ENCODE results near the gene RNF151. TPM values are rescaled to one million over a fixed set of nuclear protein-coding genes. Genes with fewer than 3 reads are reported as not detected.

The RNF151 gene
- total RNA-seq, 1 donor from 2014 or later: not detected

GRCh38 chr16:2007081-2007836 lies 40.6 kb downstream of the RNF151 start:
- H3K4me3 ChIP-seq (ENCODE audit: insufficient read depth, low read depth, low read length): peak overlapping the region; percentile 88

GRCh38 chr16:2008009-2008526 lies 41.4 kb downstream of the RNF151 start:
- Histone ChIP-seq H3K9me3 (ENCODE audit: insufficient read depth, low read depth, low read length) (no peaks in the 10 kb centered on the region), H3K4me2 (ENCODE audit: low read length) (peak overlapping the region; percentile 100), H3K9ac (ENCODE audit: low read length) (peak overlapping the region; percentile 94), H4K20me1 (ENCODE audit: insufficient read depth, low read length) (peaks cover 61% of the 10 kb centered on the region), H3K4me3 (ENCODE audit: insufficient read depth, low read depth, low read length) (peak overlapping the region; percentile 88), H3K4me1 (ENCODE audit: insufficient read depth, low read length) (peaks cover 41% of the 10 kb centered on the region), H2AFZ (ENCODE audit: low read depth, low read length) (no peak overlapping the region), H3K79me2 (ENCODE audit: insufficient read depth, low read length) (peaks cover 74% of the 10 kb centered on the region), H3K27me3 (ENCODE audit: insufficient read depth, low read length) (no peaks in the 10 kb centered on the region), H3K36me3 (ENCODE audit: insufficient read depth, low read length) (no peaks in the 10 kb centered on the region), H3K27ac (ENCODE audit: low read depth, low read length) (peak overlapping the region; percentile 33)
- peaks cover 18% of the 10 kb centered on the region for H3K4me1 Mint-ChIP-seq (ENCODE audit: low read depth, unreplicated experiment)
- H3K27me3 Mint-ChIP-seq (ENCODE audit: low read depth, unreplicated experiment): no peaks in the 10 kb centered on the region
- peaks cover 2% of the 10 kb centered on the region for H3K36me3 Mint-ChIP-seq (ENCODE audit: low read depth, unreplicated experiment)
- no peaks in the 10 kb centered on the region for H3K9me3 Mint-ChIP-seq (ENCODE audit: unreplicated experiment)
- DNase-seq (ENCODE audit: low read depth) (peak; percentile 57), FAIRE-seq (no peak)
- TF ChIP-seq CTCF (IDR thresholded peaks at IDR 0.05; ENCODE audit: insufficient read depth, low read depth, low read length) (no peak), EZH2 (IDR thresholded peaks at IDR 0.05; ENCODE audit: insufficient read depth, low read length) (no peak)
- peak overlapping the region; percentile 74 for H3K27ac Mint-ChIP-seq (ENCODE audit: unreplicated experiment)
- peak overlapping the region; percentile 90 for H3K4me3 Mint-ChIP-seq (ENCODE audit: unreplicated experiment)

More at GRCh38 chr16:2007081-2007836, 40.6 kb downstream of the RNF151 start:
- H3K27ac ChIP-seq (ENCODE audit: low read depth, low read length): no peak overlapping the region
- H3K9ac ChIP-seq (ENCODE audit: low read length): peak overlapping the region; percentile 94
- Mint-ChIP-seq H3K36me3 (ENCODE audit: low read depth, unreplicated experiment) (peaks cover 2% of the 10 kb centered on the region), H3K4me1 (ENCODE audit: low read depth, unreplicated experiment) (peaks cover 18% of the 10 kb centered on the region), H3K9me3 (ENCODE audit: unreplicated experiment) (no peaks in the 10 kb centered on the region), H3K27ac (ENCODE audit: unreplicated experiment) (no peak overlapping the region), H3K27me3 (ENCODE audit: low read depth, unreplicated experiment) (no peaks in the 10 kb centered on the region), H3K4me3 (ENCODE audit: unreplicated experiment) (peak overlapping the region; percentile 90)
- peak overlapping the region; percentile 100 for H3K4me2 ChIP-seq (ENCODE audit: low read length)
- no peak for DNase-seq (ENCODE audit: low read depth)
- peaks cover 67% of the 10 kb centered on the region for H4K20me1 ChIP-seq (ENCODE audit: insufficient read depth, low read length)
- peaks cover 82% of the 10 kb centered on the region for H3K79me2 ChIP-seq (ENCODE audit: insufficient read depth, low read length)
- H3K4me1 ChIP-seq (ENCODE audit: insufficient read depth, low read length): peaks cover 41% of the 10 kb centered on the region
- no peaks in the 10 kb centered on the region for H3K27me3 ChIP-seq (ENCODE audit: insufficient read depth, low read length)
- no peak for FAIRE-seq
- no peak for TF ChIP-seq CTCF (IDR thresholded peaks at IDR 0.05; ENCODE audit: insufficient read depth, low read depth, low read length)
- TF ChIP-seq EZH2 (IDR thresholded peaks at IDR 0.05; ENCODE audit: insufficient read depth, low read length): no peak
- no peaks in the 10 kb centered on the region for H3K36me3 ChIP-seq (ENCODE audit: insufficient read depth, low read length)
- no peak overlapping the region for H2AFZ ChIP-seq (ENCODE audit: low read depth, low read length)
- H3K9me3 ChIP-seq (ENCODE audit: insufficient read depth, low read depth, low read length): no peaks in the 10 kb centered on the region

Measured in astrocyte (in vitro differentiated cells and primary cell).